Mucosa of descending colon (tissue), 3 donors: Measurements from ENCODE around the gene SOX8. TPM values are rescaled to one million over a fixed set of nuclear protein-coding genes. Genes with fewer than 3 reads are reported as not detected.
"Not testable (repeated sequence)": the region's sequence is repeated elsewhere in the genome, so short reads cannot be mapped to it uniquely, and the experiment has no call there.

Experiments
- ATAC-seq: fragments of 200-7000 bp; cut with Tn5 transposase; one replicate; pipeline ENCODE4 v1.9.1; 2020; ENCODE audit warnings: mild to moderate bottlenecking, moderate library complexity
- DNase-seq, 3 donors: peaks; one replicate each; pipeline ENCODE4 v3.0.0-alpha.2; 2020
- H3K36me3 ChIP-seq: fragments of 200-600 bp; one replicate; pipeline ENCODE4 v1.8.0; 2021; ENCODE audit warnings: low read depth, mild to moderate bottlenecking
- H3K4me1 ChIP-seq: fragments of 200-600 bp; one replicate; pipeline ENCODE4 v1.8.0; 2021; ENCODE audit warnings: low read depth, mild to moderate bottlenecking
- H3K4me3 ChIP-seq: fragments of 200-600 bp; one replicate; pipeline ENCODE4 v1.8.0; 2021; ENCODE audit warnings: mild to moderate bottlenecking
- H3K9me3 ChIP-seq: fragments of 200-600 bp; one replicate; pipeline ENCODE4 v1.8.0; 2021; ENCODE audit warnings: mild to moderate bottlenecking
- CTCF ChIP-seq: fragments of 200-600 bp; IDR thresholded peaks from one replicate; pipeline ENCODE4 v1.8.0; 2022; ENCODE audit warnings: antibody characterized with exemption, mild to moderate bottlenecking
- intact Hi-C, 2 donors: fragments of 100-400 bp; cut with DNase I in 1 of 2; cut with micrococcal nuclease in 1 of 2; formaldehyde crosslinking; loops; one replicate each; pipeline versions ENCODE4 v1.11.0 to v1.11.1; 2022; cut with DNase I, micrococcal nuclease
- total RNA-seq, 3 donors: library from RNA; stranded (reverse); fragmentation: NEBNext Ultra II Directional in 2 of 3; extraction: Animal tissue kit (Norgen Biotek cat#: 25700) in 2 of 3; gene quantifications; one replicate each; pipeline versions ENCODE4 v1.2.1 to v1.2.4, GENCODE V29; 2021 to 2023
- donor health status: DM: no; HTN: no; CAD: no; lungs with moderate emphysema.
- donor health status: DM: no; HTN: no; CAD: no.
- donor health status: DM: no; HTN: yes; CAD: no.

SOX8 gene
- total RNA-seq, 3 donors from 2014 or later, result 0.67 to 3.1 (median 0.75) TPM

- DNase-seq (no peak), ATAC-seq (no peak)
- intact Hi-C loops, result no loop called here
- peaks cover 13% of the 10 kb centered on the region for H3K9me3 ChIP-seq
- no peak for TF ChIP-seq CTCF
- H3K36me3 ChIP-seq, result no peaks in the 10 kb centered on the region
- H3K4me3 ChIP-seq, result no peak overlapping the region
- H3K4me1 ChIP-seq, result no peaks in the 10 kb centered on the region
Observed at GRCh38 chr16:942436-943060, 39.0 kb upstream of the SOX8 start.

GRCh38 chr16:943971-944370, 37.6 kb upstream of the SOX8 start:
- Histone ChIP-seq H3K9me3 (peaks cover 13% of the 10 kb centered on the region), H3K4me3 (no peak overlapping the region), H3K36me3 (no peaks in the 10 kb centered on the region), H3K4me1 (no peaks in the 10 kb centered on the region)
- DNase-seq (no peak), ATAC-seq (no peak)
- intact Hi-C loops, result no loop called here
- TF ChIP-seq CTCF, result no peak

- H3K4me3 ChIP-seq, result no peak overlapping the region
Observed at GRCh38 chr16:945271-946047, 36.1 kb upstream of the SOX8 start.

GRCh38 chr16:946048-946395, 35.5 kb upstream of the SOX8 start:
- ATAC-seq (no peak), DNase-seq (no peak)
- Histone ChIP-seq H3K36me3 (no peaks in the 10 kb centered on the region), H3K4me1 (no peaks in the 10 kb centered on the region), H3K9me3 (peaks cover 13% of the 10 kb centered on the region), H3K4me3 (no peak overlapping the region)
- intact Hi-C loops, result no loop called here
- no peak for TF ChIP-seq CTCF

More at GRCh38 chr16:945271-946047, 36.1 kb upstream of the SOX8 start:
- intact Hi-C loops, result no loop called here
- DNase-seq, result no peak
- peaks cover 13% of the 10 kb centered on the region for H3K9me3 ChIP-seq
- H3K36me3 ChIP-seq, result no peaks in the 10 kb centered on the region
- no peak for TF ChIP-seq CTCF
- no peaks in the 10 kb centered on the region for H3K4me1 ChIP-seq
- no peak for ATAC-seq

- Histone ChIP-seq H3K4me3 (no peak overlapping the region), H3K4me1 (no peaks in the 10 kb centered on the region), H3K9me3 (peaks cover 5% of the 10 kb centered on the region), H3K36me3 (no peaks in the 10 kb centered on the region)
- intact Hi-C loops, result no loop called here
- TF ChIP-seq CTCF, result no peak
- no peak for ATAC-seq
- no peak for DNase-seq
Observed at GRCh38 chr16:947255-947921, 34.2 kb upstream of the SOX8 start.

GRCh38 chr16:947922-948303, 33.7 kb upstream of the SOX8 start:
- ATAC-seq, DNase-seq, H3K4me1 ChIP-seq, H3K9me3 ChIP-seq, H3K36me3 ChIP-seq, H3K4me3 ChIP-seq, intact Hi-C loops: not testable (repeated sequence)

GRCh38 chr16:948767-949166, 32.8 kb upstream of the SOX8 start:
- DNase-seq, ATAC-seq, H3K4me1 ChIP-seq, H3K9me3 ChIP-seq, H3K4me3 ChIP-seq, H3K36me3 ChIP-seq, intact Hi-C loops: not testable (repeated sequence)

- H3K4me3 ChIP-seq, intact Hi-C loops, ATAC-seq: not testable (repeated sequence)
Observed at GRCh38 chr16:950733-951573, 30.6 kb upstream of the SOX8 start.

More at GRCh38 chr16:950733-951573, 30.6 kb upstream of the SOX8 start:
- not testable (repeated sequence) for H3K36me3 ChIP-seq, DNase-seq, H3K4me1 ChIP-seq, H3K9me3 ChIP-seq
